Measurements from ENCODE around the gene RRP9. TPM values are rescaled to one million over a fixed set of nuclear protein-coding genes. Genes with fewer than 3 reads are reported as not detected.

Gene RRP9
- total and polyA plus RNA-seq, 2 donors (not counting 3 experiments of a cell fraction or from before 2014, with no cell fraction given) = 26.0 to 30.1 TPM

DNA sequence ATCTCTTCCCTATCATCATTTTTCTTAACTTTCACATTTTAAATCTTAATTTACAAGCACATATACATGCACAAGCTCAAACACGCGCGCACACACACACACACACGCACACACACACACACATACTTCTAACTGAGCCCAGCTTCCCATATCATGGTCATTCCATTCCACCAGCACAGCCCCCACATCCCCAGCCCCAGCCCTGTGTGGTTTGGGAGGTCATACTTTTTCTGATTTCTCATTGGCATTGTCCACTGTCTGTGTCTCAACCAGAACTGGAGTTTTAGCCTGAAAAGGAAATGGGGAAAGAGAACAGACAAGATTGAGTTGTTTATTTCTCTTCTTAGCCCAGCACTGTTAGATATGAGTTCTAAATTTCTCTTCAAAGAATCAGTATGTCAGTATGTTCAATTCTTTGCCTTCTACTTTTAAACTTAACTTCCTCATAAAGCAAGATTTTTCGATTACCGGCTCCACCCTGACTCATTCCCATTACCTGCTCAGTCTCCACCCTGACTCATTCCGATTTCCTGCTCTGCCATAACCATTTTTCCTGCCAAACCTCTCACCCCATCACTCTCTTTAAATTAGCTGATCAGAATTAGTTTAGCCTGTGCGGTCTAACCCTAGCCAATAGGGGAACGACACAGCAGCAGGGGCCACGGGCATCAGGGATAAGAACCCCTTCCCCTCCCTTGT, 44.9 kb downstream of the RRP9 start:
- Histone ChIP-seq H3K27me3 (ENCODE audit: control insufficient read depth in 2 of 2, insufficient read depth in 2 of 2, low read length in 2 of 2) (peaks cover 0 to 9% of the 10 kb centered on the region in 2 experiments), H3K9me3 (replicated peaks; ENCODE audit: control insufficient read depth, insufficient read depth, low read length) (no peaks in the 10 kb centered on the region), H3K9ac (replicated peaks; ENCODE audit: extremely low read depth, insufficient read depth, low read length) (no peak overlapping the region), H3K4me2 (ENCODE audit: insufficient read depth, low read length) (no peak overlapping the region), H2AFZ (ENCODE audit: low read depth, low read length) (no peak overlapping the region), H4K20me1 (replicated peaks; ENCODE audit: control insufficient read depth, extremely low read depth, insufficient read depth, low read length) (no peaks in the 10 kb centered on the region), H3K9me1 (replicated peaks; ENCODE audit: control insufficient read depth, extremely low read depth, insufficient read depth, low read length) (no peaks in the 10 kb centered on the region), H3K36me3 (ENCODE audit: control insufficient read depth in 2 of 2, extremely low read depth in 1 of 2, insufficient read depth in 2 of 2, low read length in 2 of 2) (no peaks in the 10 kb centered on the region), H3K4me1 (ENCODE audit: control insufficient read depth, extremely low read depth, insufficient read depth, low read length) (no peaks in the 10 kb centered on the region), H3K4me3 (replicated peaks in 1 of 3; ENCODE audit: insufficient read depth in 1 of 3, low read depth in 1 of 3, low read length in 3 of 3) (no peak overlapping the region), H3K79me2 (ENCODE audit: control insufficient read depth, insufficient read depth, low read length) (no peaks in the 10 kb centered on the region), H3K27ac (ENCODE audit: insufficient read depth, low read depth, low read length) (no peak overlapping the region)
- TF ChIP-seq MAX (IDR thresholded peaks at IDR 0.05; ENCODE audit: insufficient read depth, insufficient read length) (no peak), JUN (IDR thresholded peaks at IDR 0.05; ENCODE audit: borderline replicate concordance, insufficient read depth, insufficient read length, low read depth) (no peak), POLR2A (IDR thresholded peaks at IDR 0.05; ENCODE audit: low read depth, low read length) (no peak), CTCF (IDR thresholded peaks at IDR 0.05; ENCODE audit: extremely low read depth in 1 of 2, insufficient read depth in 1 of 2, low read depth in 1 of 2, low read length in 2 of 2) (no peak), MYC (IDR thresholded peaks at IDR 0.05; ENCODE audit: low read depth, low read length) (no peak)
- DNase-seq (ENCODE audit: low read depth, low spot score) (no peak), FAIRE-seq (no peak)
- no TSS peak for BruUV-seq (replicated peaks)
- dilution Hi-C loops (cut with MboI; ENCODE audit: extremely low pct_ligation_motif_present, low sequenced_read_pairs) = no loop called here
- intact Hi-C loops (cut with micrococcal nuclease) = no loop called here
- POLR2A ChIA-PET = no interaction called here
- CTCF ChIA-PET = no interaction called here

DNA sequence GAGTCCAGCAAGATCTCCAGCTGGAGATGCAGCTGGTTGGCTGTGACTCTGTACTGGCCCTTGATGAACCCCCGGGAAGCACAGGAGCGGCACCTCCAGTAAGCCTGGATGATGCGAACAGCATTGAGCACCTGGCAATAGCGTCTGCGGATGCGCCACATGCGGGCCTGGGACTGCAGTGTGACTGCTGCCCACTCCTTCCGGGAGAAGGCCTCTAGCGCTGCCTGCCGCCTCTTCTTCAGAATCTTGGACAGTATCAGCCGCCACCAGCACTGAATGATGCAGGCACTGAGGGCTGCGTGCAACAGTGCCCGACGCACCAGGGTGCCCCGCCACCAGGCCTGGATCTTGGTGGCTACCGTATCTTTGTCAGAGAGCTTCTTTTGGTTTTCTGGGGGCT, 46.8 kb downstream of the RRP9 start:
- TF ChIP-seq MAX (IDR thresholded peaks at IDR 0.05; ENCODE audit: insufficient read depth, insufficient read length) = no peak
- no peak for FAIRE-seq
- dilution Hi-C loops (cut with MboI; ENCODE audit: extremely low pct_ligation_motif_present, low sequenced_read_pairs) = no loop called here

More for the DNA sequence above, 46.8 kb downstream of the RRP9 start:
- H3K9me3 ChIP-seq (replicated peaks; ENCODE audit: control insufficient read depth, insufficient read depth, low read length) = no peaks in the 10 kb centered on the region
- no peaks in the 10 kb centered on the region for H3K9me1 ChIP-seq (replicated peaks; ENCODE audit: control insufficient read depth, extremely low read depth, insufficient read depth, low read length)
- H3K4me2 ChIP-seq (ENCODE audit: insufficient read depth, low read length) = no peak overlapping the region
- no peak overlapping the region for H3K27ac ChIP-seq (ENCODE audit: insufficient read depth, low read depth, low read length)
- no peaks in the 10 kb centered on the region for H3K79me2 ChIP-seq (ENCODE audit: control insufficient read depth, insufficient read depth, low read length)
- no peak overlapping the region for H3K9ac ChIP-seq (replicated peaks; ENCODE audit: extremely low read depth, insufficient read depth, low read length)
- CTCF ChIA-PET = no interaction called here
- POLR2A ChIA-PET = no interaction called here
- intact Hi-C loops (cut with micrococcal nuclease) = no loop called here
- H3K4me3 ChIP-seq (replicated peaks in 1 of 3; ENCODE audit: insufficient read depth in 1 of 3, low read depth in 1 of 3, low read length in 3 of 3) = no peak overlapping the region
- DNase-seq (ENCODE audit: low read depth, low spot score) = no peak
- H3K36me3 ChIP-seq (ENCODE audit: control insufficient read depth in 2 of 2, extremely low read depth in 1 of 2, insufficient read depth in 2 of 2, low read length in 2 of 2) = no peaks in the 10 kb centered on the region
- H2AFZ ChIP-seq (ENCODE audit: low read depth, low read length) = no peak overlapping the region
- no TSS peak for BruUV-seq (replicated peaks)
- H4K20me1 ChIP-seq (replicated peaks; ENCODE audit: control insufficient read depth, extremely low read depth, insufficient read depth, low read length) = no peaks in the 10 kb centered on the region
- no peaks in the 10 kb centered on the region for H3K4me1 ChIP-seq (ENCODE audit: control insufficient read depth, extremely low read depth, insufficient read depth, low read length)
- H3K27me3 ChIP-seq (ENCODE audit: control insufficient read depth in 2 of 2, insufficient read depth in 2 of 2, low read length in 2 of 2) = peaks cover 0 to 9% of the 10 kb centered on the region in 2 experiments

Data from endothelial cell of umbilical vein (primary cell).